BLaER1 treated with 17β-estradiol and CSF1 and Interleukin-3, amounts not matched to agents 10 nM and 100 nM (cell line): ENCODE data around the gene RABGEF1.
"Not testable (repeated sequence)": the region's sequence is repeated elsewhere in the genome, so short reads cannot be mapped to it uniquely, and the experiment has no call there.

Experiments used
- H3K27ac ChIP-seq, 11 experiments: shearing (Covaris generic); formaldehyde crosslinking; 2 replicates each; pipeline ENCODE4 v1.8.1; 2022
- H3K27me3 ChIP-seq, 11 experiments: shearing (Covaris generic); formaldehyde crosslinking; 2 replicates each; pipeline ENCODE4 v1.8.1; 2022
- H3K36me3 ChIP-seq, 11 experiments: shearing (Covaris generic); formaldehyde crosslinking; 2 replicates each; pipeline ENCODE4 v1.8.1; 2022
- H3K4me1 ChIP-seq, 10 experiments: shearing (Covaris generic); formaldehyde crosslinking; 2 replicates each; pipeline ENCODE4 v1.8.1; 2022
- H3K4me2 ChIP-seq, 11 experiments: shearing (Covaris generic); formaldehyde crosslinking; 2 replicates each; pipeline ENCODE4 v1.8.1; 2022
- H3K4me3 ChIP-seq, 10 experiments: shearing (Covaris generic); formaldehyde crosslinking; 2 replicates each; pipeline ENCODE4 v1.8.1; 2022
- H3K9ac ChIP-seq, 11 experiments: shearing (Covaris generic); formaldehyde crosslinking; 2 replicates each; pipeline ENCODE4 v1.8.1; 2022
- H3K9me3 ChIP-seq, 11 experiments: shearing (Covaris generic); formaldehyde crosslinking; replicated peaks in 1 of 11; 2 replicates each; pipeline ENCODE4 v1.8.1; 2022
- H4K20me1 ChIP-seq, 11 experiments: shearing (Covaris generic); formaldehyde crosslinking; 2 replicates each; pipeline ENCODE4 v1.8.1; 2022
- Cebpa-rat ChIP-seq, 11 experiments: shearing (Covaris generic); IDR thresholded peaks; 2 replicates each; pipeline ENCODE4 v1.8.1; 2022

Gene RABGEF1

GRCh38 chr7:66800591-66800990 is 60.1 kb downstream of the RABGEF1 start:
- Histone ChIP-seq H3K9me3 (no peaks in the 10 kb centered on the region), H3K27me3 (no peaks in the 10 kb centered on the region), H3K36me3 (peaks cover 95 to 100% (median 97%) of the 10 kb centered on the region in 11 experiments), H3K4me1 (no peaks in the 10 kb centered on the region), H3K4me3 (no peak overlapping the region), H3K4me2 (no peak overlapping the region), H3K27ac (no peak overlapping the region), H3K9ac (no peak overlapping the region), H4K20me1 (peaks cover 0 to 13% (median 0%) of the 10 kb centered on the region in 11 experiments; a peak in 4 of 22 replicates)
- TF ChIP-seq Cebpa-rat (IDR thresholded peaks at IDR 0.05): no peak

- peaks cover 0 to 29% (median 0%) of the 10 kb centered on the region in 11 experiments; a peak in 3 of 22 replicates for H4K20me1 ChIP-seq
- no peaks in the 10 kb centered on the region for H3K4me1 ChIP-seq
- H3K36me3 ChIP-seq: peaks cover 95 to 100% (median 97%) of the 10 kb centered on the region in 11 experiments
- no peak overlapping the region for H3K9ac ChIP-seq
- no peak overlapping the region for H3K27ac ChIP-seq
- TF ChIP-seq Cebpa-rat (IDR thresholded peaks at IDR 0.05): no peak
- H3K4me2 ChIP-seq: no peak overlapping the region
- H3K4me3 ChIP-seq: no peak overlapping the region
- H3K27me3 ChIP-seq: no peaks in the 10 kb centered on the region
- H3K9me3 ChIP-seq: no peaks in the 10 kb centered on the region
Measured at GRCh38 chr7:66804001-66804400, 63.5 kb downstream of the RABGEF1 start.

- H3K27ac ChIP-seq: no peak overlapping the region
- peaks cover 0 to 4% (median under 1%) of the 10 kb centered on the region in 10 experiments; a peak in 8 of 20 replicates for H3K4me1 ChIP-seq
- H3K36me3 ChIP-seq: peaks cover 81 to 98% (median 91%) of the 10 kb centered on the region in 11 experiments
- no peak overlapping the region for H3K4me3 ChIP-seq
- H3K4me2 ChIP-seq: no peak overlapping the region
- no peaks in the 10 kb centered on the region for H3K9me3 ChIP-seq
- no peak overlapping the region for H3K9ac ChIP-seq
- H4K20me1 ChIP-seq: peaks cover 0 to 26% (median 0%) of the 10 kb centered on the region in 11 experiments; a peak in 3 of 22 replicates
- no peaks in the 10 kb centered on the region for H3K27me3 ChIP-seq
- TF ChIP-seq Cebpa-rat (IDR thresholded peaks at IDR 0.05): no peak
Measured at GRCh38 chr7:66807736-66808135, 67.2 kb downstream of the RABGEF1 start.

GRCh38 chr7:66810716-66811115 is 70.2 kb downstream of the RABGEF1 start:
- peaks cover 54 to 73% (median 67%) of the 10 kb centered on the region in 11 experiments for H3K36me3 ChIP-seq
- no peak for TF ChIP-seq Cebpa-rat (IDR thresholded peaks at IDR 0.05)

GRCh38 chr7:66815186-66815875 is 74.8 kb downstream of the RABGEF1 start:
- not testable (repeated sequence) for H3K4me3 ChIP-seq, H3K4me2 ChIP-seq, H3K9me3 ChIP-seq, H3K9ac ChIP-seq, H3K27ac ChIP-seq, H4K20me1 ChIP-seq, H3K27me3 ChIP-seq
- Histone ChIP-seq H3K36me3 (peaks cover 8 to 27% (median 21%) of the 10 kb centered on the region in 11 experiments), H3K4me1 (peaks cover 0 to 29% (median 7%) of the 10 kb centered on the region in 10 experiments; a peak in 9 of 20 replicates)

More at GRCh38 chr7:66810716-66811115, 70.2 kb downstream of the RABGEF1 start:
- Histone ChIP-seq H3K4me3 (no peak overlapping the region), H4K20me1 (peaks cover 0 to 21% (median 0%) of the 10 kb centered on the region in 11 experiments; a peak in 4 of 22 replicates), H3K27me3 (no peaks in the 10 kb centered on the region), H3K9ac (no peak overlapping the region), H3K4me2 (no peak overlapping the region), H3K27ac (no peak overlapping the region), H3K9me3 (no peaks in the 10 kb centered on the region), H3K4me1 (peaks cover 0 to 11% (median 3%) of the 10 kb centered on the region in 10 experiments; a peak in 9 of 20 replicates)

- Histone ChIP-seq H3K27me3 (no peaks in the 10 kb centered on the region), H3K4me2 (no peak overlapping the region), H3K9ac (no peak overlapping the region), H3K4me1 (peaks cover 0 to 29% (median 7%) of the 10 kb centered on the region in 10 experiments; a peak in 9 of 20 replicates), H4K20me1 (no peaks in the 10 kb centered on the region; a peak in 1 of 22 replicates), H3K9me3 (no peaks in the 10 kb centered on the region), H3K4me3 (no peak overlapping the region), H3K36me3 (peaks cover 2 to 21% (median 15%) of the 10 kb centered on the region in 11 experiments), H3K27ac (no peak overlapping the region)
- no peak for TF ChIP-seq Cebpa-rat (IDR thresholded peaks at IDR 0.05)
Measured at GRCh38 chr7:66815951-66816350, 75.4 kb downstream of the RABGEF1 start.

GRCh38 chr7:66816658-66817057 is 76.1 kb downstream of the RABGEF1 start:
- not testable (repeated sequence) for H3K9me3 ChIP-seq, H4K20me1 ChIP-seq, H3K9ac ChIP-seq, H3K4me3 ChIP-seq, H3K27me3 ChIP-seq
- Histone ChIP-seq H3K4me2 (peak overlapping the region in 2 of 11 experiments; percentile 64 to 65; a peak in 4 of 22 replicates), H3K4me1 (peaks cover 0 to 29% (median 7%) of the 10 kb centered on the region in 10 experiments; a peak in 9 of 20 replicates), H3K27ac (peak overlapping the region in 2 of 11 experiments; percentile 35 to 44; a peak in 1 of 22 replicates), H3K36me3 (peaks cover 0 to 14% (median 8%) of the 10 kb centered on the region in 11 experiments; a peak in 15 of 22 replicates)

- peak overlapping the region in 1 of 11 experiments; percentile 45; a peak in 3 of 22 replicates for H3K9ac ChIP-seq
Measured at GRCh38 chr7:66817208-66817795, 76.8 kb downstream of the RABGEF1 start.

GRCh38 chr7:66817956-66818355 is 77.4 kb downstream of the RABGEF1 start:
- H3K4me2 ChIP-seq: peak overlapping the region in 3 of 11 experiments; percentile 54 to 65 (median 64); a peak in 6 of 22 replicates

More at GRCh38 chr7:66817208-66817795, 76.8 kb downstream of the RABGEF1 start:
- Histone ChIP-seq H3K36me3 (peaks cover 0 to 11% (median 3%) of the 10 kb centered on the region in 11 experiments; a peak in 6 of 22 replicates), H3K4me1 (peaks cover 0 to 29% (median 7%) of the 10 kb centered on the region in 10 experiments; a peak in 9 of 20 replicates), H3K4me2 (peak overlapping the region in 3 of 11 experiments; percentile 54 to 65 (median 64); a peak in 6 of 22 replicates), H3K27ac (peak overlapping the region in 3 of 11 experiments; percentile 35 to 44 (median 36); a peak in 3 of 22 replicates)
- not testable (repeated sequence) for H3K9me3 ChIP-seq, H3K4me3 ChIP-seq, H4K20me1 ChIP-seq, H3K27me3 ChIP-seq

More at GRCh38 chr7:66817956-66818355, 77.4 kb downstream of the RABGEF1 start:
- Histone ChIP-seq H3K9ac (peak overlapping the region in 1 of 11 experiments; percentile 45; a peak in 3 of 22 replicates), H3K36me3 (peaks cover 0 to 11% (median 0%) of the 10 kb centered on the region in 11 experiments; a peak in 4 of 22 replicates), H3K4me1 (peaks cover 0 to 22% (median 5%) of the 10 kb centered on the region in 10 experiments; a peak in 9 of 20 replicates), H3K27ac (peak overlapping the region in 2 of 11 experiments; percentile 20 to 22; a peak in 2 of 22 replicates)
- not testable (repeated sequence) for H3K9me3 ChIP-seq, H4K20me1 ChIP-seq, H3K4me3 ChIP-seq, H3K27me3 ChIP-seq
